Caco-2 (cell line): ENCODE measurements around the gene TNFRSF13B. TPM values are rescaled to one million over a fixed set of nuclear protein-coding genes. Genes with fewer than 3 reads are reported as not detected.
"Not testable (repeated sequence)": the region's sequence is repeated elsewhere in the genome, so short reads cannot be mapped to it uniquely, and the experiment has no call there.

Source experiments
- BruUV-seq: library from RNA; stranded (reverse); fragments of 400-500 nt; replicated peaks from 2 replicates; lab custom pipeline; 2021; lab: Mats Ljungman, UMichigan
- CTCF ChIA-PET: fragments of 300-600 bp; sonication (Branson Sonifier 250); formaldehyde crosslinking; loops from one replicate; lab custom pipeline; 2022; ENCODE audit warnings: antibody characterized with exemption; lab: Charles Lee
- POLR2A ChIA-PET: fragments of 300-600 bp; sonication (Branson Sonifier 250); formaldehyde crosslinking; loops from one replicate; lab custom pipeline; 2022; ENCODE audit warnings: antibody characterized with exemption; lab: Charles Lee
- DNase-seq, 2 experiments: peaks; one replicate each; pipeline versions ENCODE4 v3.0.0 to v3.0.0-alpha.2; 2020 to 2022
- H3K27me3 ChIP-seq: replicated peaks from 2 replicates; pipeline ENCODE4 v1.6.0; 2011; ENCODE audit warnings: low read length; ENCODE audit not compliant: control insufficient read depth, insufficient read depth
- H3K36me3 ChIP-seq: 2 replicates; pipeline ENCODE4 v1.5.1; 2011; ENCODE audit warnings: low read length; ENCODE audit not compliant: control insufficient read depth, insufficient read depth
- H3K4me1 ChIP-seq: fragments of 250-450 bp; sonication (Bioruptor Pico); 2 replicates; pipeline ENCODE4 v1.5.1; 2020; ENCODE audit warnings: mild to moderate bottlenecking
- H3K4me3 ChIP-seq: 2 replicates; pipeline ENCODE4 v1.5.1; 2011; ENCODE audit warnings: low read depth, mild to moderate bottlenecking, control low read depth, low read length
- H3K9me3 ChIP-seq: fragments of 250-450 bp; sonication (Bioruptor Pico); 2 replicates; pipeline ENCODE4 v1.5.1; 2020; ENCODE audit warnings: mild to moderate bottlenecking, moderate library complexity
- H3K27ac Mint-ChIP-seq: one replicate; pipeline ENCODE4 v1.8.0; 2022; ENCODE audit warnings: mixed read lengths; ENCODE audit not compliant: unreplicated experiment
- H3K27me3 Mint-ChIP-seq: one replicate; pipeline ENCODE4 v1.8.0; 2022; ENCODE audit warnings: mixed read lengths; ENCODE audit not compliant: insufficient read depth, unreplicated experiment
- H3K36me3 Mint-ChIP-seq: one replicate; pipeline ENCODE4 v1.8.0; 2022; ENCODE audit warnings: mild to moderate bottlenecking, mixed read lengths; ENCODE audit not compliant: insufficient read depth, unreplicated experiment
- H3K4me1 Mint-ChIP-seq: one replicate; pipeline ENCODE4 v1.8.0; 2022; ENCODE audit warnings: low read depth, mixed read lengths; ENCODE audit not compliant: unreplicated experiment
- H3K4me3 Mint-ChIP-seq: one replicate; pipeline ENCODE4 v1.8.0; 2022; ENCODE audit warnings: mild to moderate bottlenecking, moderate library complexity, mixed read lengths; ENCODE audit not compliant: unreplicated experiment
- H3K9me3 Mint-ChIP-seq: one replicate; pipeline ENCODE4 v1.8.0; 2022; ENCODE audit warnings: mixed read lengths; ENCODE audit not compliant: unreplicated experiment
- intact Hi-C: fragments of 100-400 bp; cut with micrococcal nuclease; formaldehyde crosslinking; loops from one replicate; pipeline ENCODE4 v1.10.0; 2022; ENCODE audit not compliant: unreplicated experiment
- total RNA-seq: library from RNA; stranded (reverse); gene quantifications from 2 replicates; pipeline ENCODE4 v1.2.3, GENCODE V29; 2022
- TF ChIP-seq, protein P1 (sequence below), 2 experiments: fragments of 200-600 bp in 1 of 2; IDR thresholded peaks; 1 replicate in 1 of 2; 2 replicates in 1 of 2; pipeline versions ENCODE4 v1.5.1 to v1.8.0; 2011 to 2022; ENCODE audit warnings: antibody characterized with exemption in 1 of 2, control low read depth in 1 of 2, inconsistent platforms in 1 of 2, low read depth in 1 of 2, low read length in 1 of 2, mild to moderate bottlenecking in 1 of 2, moderate library complexity in 1 of 2; ENCODE audit not compliant: insufficient read depth in 1 of 2, severe bottlenecking in 1 of 2, unreplicated experiment in 1 of 2

TNFRSF13B gene
- total RNA-seq, 1 experiment from 2014 or later, result not detected

DNA sequence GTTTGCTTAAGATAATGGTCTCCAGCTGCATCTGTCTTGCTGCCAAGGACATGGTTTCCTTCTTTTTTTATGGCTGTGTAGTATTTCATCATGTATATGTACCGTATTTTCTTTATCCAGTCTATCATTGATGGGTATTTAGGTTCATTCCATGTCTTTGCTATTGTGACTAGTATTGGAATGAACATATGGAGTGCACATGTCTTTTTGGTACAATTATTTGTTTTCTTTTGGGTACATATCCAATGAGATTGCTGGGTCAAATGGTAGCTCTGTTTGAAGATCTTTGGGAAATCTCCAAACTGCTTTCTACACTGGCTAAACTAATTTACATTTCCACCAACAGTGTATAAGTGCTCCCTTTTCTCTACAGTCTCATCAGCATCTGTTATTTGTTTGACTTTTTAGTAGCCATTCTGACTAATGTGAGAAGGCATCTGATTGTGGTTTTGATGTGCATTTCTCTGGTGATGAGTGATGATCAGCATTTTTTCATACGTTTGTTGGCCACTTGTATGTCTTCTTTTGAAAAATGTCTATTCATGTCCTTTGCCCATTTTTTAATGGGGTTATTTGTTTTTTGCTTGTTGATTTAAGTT is 66.2 kb downstream of the TNFRSF13B start:
- no peaks in the 10 kb centered on the region for H3K9me3 ChIP-seq
- Mint-ChIP-seq H3K9me3 (no peaks in the 10 kb centered on the region), H3K36me3 (no peaks in the 10 kb centered on the region), H3K27me3 (peaks cover 20% of the 10 kb centered on the region), H3K27ac (no peak overlapping the region), H3K4me3 (no peak overlapping the region), H3K4me1 (no peaks in the 10 kb centered on the region)
- no peaks in the 10 kb centered on the region for H3K27me3 ChIP-seq
- no TSS peak for BruUV-seq
- no peak overlapping the region for H3K4me3 ChIP-seq
- H3K4me1 ChIP-seq, result no peaks in the 10 kb centered on the region
- POLR2A ChIA-PET, result no interaction called here
- no peak for DNase-seq
- CTCF ChIA-PET, result no interaction called here
- intact Hi-C loops, result loop anchor here (1.0 kb wide), 1 partner anchor 13 kb away; no protein-coding TSS in a partner anchor
- H3K36me3 ChIP-seq, result no peaks in the 10 kb centered on the region
- TF ChIP-seq, protein P1, sequence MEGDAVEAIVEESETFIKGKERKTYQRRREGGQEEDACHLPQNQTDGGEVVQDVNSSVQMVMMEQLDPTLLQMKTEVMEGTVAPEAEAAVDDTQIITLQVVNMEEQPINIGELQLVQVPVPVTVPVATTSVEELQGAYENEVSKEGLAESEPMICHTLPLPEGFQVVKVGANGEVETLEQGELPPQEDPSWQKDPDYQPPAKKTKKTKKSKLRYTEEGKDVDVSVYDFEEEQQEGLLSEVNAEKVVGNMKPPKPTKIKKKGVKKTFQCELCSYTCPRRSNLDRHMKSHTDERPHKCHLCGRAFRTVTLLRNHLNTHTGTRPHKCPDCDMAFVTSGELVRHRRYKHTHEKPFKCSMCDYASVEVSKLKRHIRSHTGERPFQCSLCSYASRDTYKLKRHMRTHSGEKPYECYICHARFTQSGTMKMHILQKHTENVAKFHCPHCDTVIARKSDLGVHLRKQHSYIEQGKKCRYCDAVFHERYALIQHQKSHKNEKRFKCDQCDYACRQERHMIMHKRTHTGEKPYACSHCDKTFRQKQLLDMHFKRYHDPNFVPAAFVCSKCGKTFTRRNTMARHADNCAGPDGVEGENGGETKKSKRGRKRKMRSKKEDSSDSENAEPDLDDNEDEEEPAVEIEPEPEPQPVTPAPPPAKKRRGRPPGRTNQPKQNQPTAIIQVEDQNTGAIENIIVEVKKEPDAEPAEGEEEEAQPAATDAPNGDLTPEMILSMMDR (IDR thresholded peaks at IDR 0.05; ENCODE audit: insufficient read depth in 1 of 2, low read depth in 1 of 2, low read length in 1 of 2, severe bottlenecking in 1 of 2, unreplicated experiment in 1 of 2), result no peak

DNA sequence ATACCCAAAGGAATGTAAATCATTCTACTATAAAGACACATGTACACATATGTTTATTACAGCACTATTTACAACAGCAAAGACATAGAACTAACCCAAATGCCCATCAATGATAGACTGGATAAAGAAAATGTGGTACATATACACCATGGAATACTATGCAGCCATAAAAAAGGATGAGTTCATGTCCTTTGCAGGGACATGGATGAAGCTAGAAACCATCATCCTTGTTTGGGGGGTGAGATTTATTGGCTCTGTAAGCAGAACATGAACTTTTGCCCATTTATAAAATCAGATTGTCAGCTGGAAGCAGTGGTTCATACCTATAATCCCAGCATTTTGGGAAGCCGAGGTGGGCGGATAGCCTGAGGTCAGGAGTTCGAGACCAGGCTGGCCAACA is 68.8 kb downstream of the TNFRSF13B start:
- H3K27me3 ChIP-seq, H3K9me3 Mint-ChIP-seq, H3K27ac Mint-ChIP-seq, POLR2A ChIA-PET, CTCF ChIA-PET, DNase-seq, BruUV-seq, intact Hi-C loops, H3K4me3 Mint-ChIP-seq, H3K4me1 Mint-ChIP-seq, H3K4me1 ChIP-seq, H3K9me3 ChIP-seq, H3K36me3 ChIP-seq, H3K36me3 Mint-ChIP-seq, H3K4me3 ChIP-seq: not testable (repeated sequence)
- peaks cover 24% of the 10 kb centered on the region for H3K27me3 Mint-ChIP-seq

DNA sequence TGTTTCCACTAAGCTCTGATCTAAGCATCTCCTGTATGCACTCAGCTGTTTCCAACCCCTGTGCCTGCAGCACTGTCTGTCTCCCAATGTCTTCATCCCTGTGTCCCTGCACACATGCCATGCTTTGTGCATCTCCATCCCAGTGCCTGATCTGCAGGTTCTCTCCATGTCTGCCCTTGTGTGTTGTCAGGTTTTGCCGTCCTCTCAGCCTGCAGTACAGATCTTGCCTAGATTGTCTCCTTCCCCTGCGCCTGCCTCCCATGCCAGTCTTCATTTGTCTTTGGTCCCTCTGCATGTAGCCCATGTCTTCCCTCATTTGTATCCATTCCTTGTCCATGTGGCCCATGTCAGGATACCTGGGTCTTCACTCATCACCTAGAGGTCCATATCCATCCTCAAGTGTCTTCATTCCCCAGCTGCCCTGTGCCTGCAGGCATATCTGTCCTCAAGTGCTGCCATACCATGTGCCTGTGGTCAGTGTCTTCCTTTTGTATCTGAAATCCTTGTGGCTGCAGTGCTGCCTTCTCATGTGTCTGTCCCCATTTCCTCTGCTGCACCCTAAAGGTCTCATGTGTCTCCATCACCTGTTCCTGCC is 71.5 kb downstream of the TNFRSF13B start:
- H3K4me3 ChIP-seq, result no peak overlapping the region
- ChIA-PET POLR2A (no interaction called here), CTCF (no interaction called here)
- no peaks in the 10 kb centered on the region for H3K9me3 ChIP-seq
- Mint-ChIP-seq H3K27ac (no peak overlapping the region), H3K36me3 (no peaks in the 10 kb centered on the region), H3K4me1 (no peaks in the 10 kb centered on the region), H3K4me3 (no peak overlapping the region), H3K9me3 (no peaks in the 10 kb centered on the region), H3K27me3 (peaks cover 22% of the 10 kb centered on the region)
- TF ChIP-seq, protein P1 (IDR thresholded peaks at IDR 0.05; ENCODE audit: insufficient read depth in 1 of 2, low read depth in 1 of 2, low read length in 1 of 2, severe bottlenecking in 1 of 2, unreplicated experiment in 1 of 2), result no peak
- H3K36me3 ChIP-seq, result no peaks in the 10 kb centered on the region
- DNase-seq, result no peak
- no TSS peak for BruUV-seq
- intact Hi-C loops, result no loop called here
- H3K4me1 ChIP-seq, result no peaks in the 10 kb centered on the region
- H3K27me3 ChIP-seq, result no peaks in the 10 kb centered on the region

DNA sequence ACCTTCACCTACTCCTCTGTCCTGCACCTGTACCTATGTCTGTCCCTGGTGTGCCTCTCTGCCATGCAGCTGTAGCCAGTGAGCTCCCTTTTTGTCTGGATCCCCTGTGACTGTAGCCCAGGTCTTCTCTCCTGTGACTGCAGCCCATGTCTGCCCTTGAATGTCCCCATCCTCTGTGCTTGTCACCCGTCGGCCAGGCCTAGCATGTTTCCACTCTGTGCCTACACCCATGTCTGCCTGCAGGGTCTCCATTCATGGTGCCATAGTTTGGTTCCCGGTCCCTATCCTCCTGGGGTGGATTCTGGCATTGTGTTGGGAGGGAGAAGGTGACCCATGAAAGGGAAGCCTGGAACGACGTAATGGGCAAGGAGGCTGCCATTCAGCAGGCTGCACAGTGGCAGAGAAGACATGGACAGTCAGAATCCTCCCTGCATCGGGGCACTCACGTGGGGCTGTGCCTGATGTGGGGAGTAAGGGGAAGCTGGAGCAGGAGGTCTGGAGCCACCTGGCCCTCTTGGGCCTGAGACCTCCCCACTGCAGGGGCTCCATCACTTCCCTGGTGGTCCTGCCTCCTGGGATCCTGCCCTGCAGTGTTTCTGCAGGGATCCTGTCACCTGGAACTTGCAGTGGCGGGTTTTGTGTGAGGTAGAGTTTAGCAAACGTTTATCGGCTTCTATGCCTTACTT is 74.6 kb downstream of the TNFRSF13B start:
- H3K9me3 ChIP-seq, H3K4me3 Mint-ChIP-seq, H3K36me3 ChIP-seq, H3K4me1 ChIP-seq, CTCF ChIA-PET, BruUV-seq, DNase-seq, H3K4me1 Mint-ChIP-seq, H3K36me3 Mint-ChIP-seq, intact Hi-C loops, POLR2A ChIA-PET, H3K27ac Mint-ChIP-seq, H3K27me3 ChIP-seq, H3K4me3 ChIP-seq, H3K9me3 Mint-ChIP-seq: not testable (repeated sequence)
- peaks cover 21% of the 10 kb centered on the region for H3K27me3 Mint-ChIP-seq

DNA sequence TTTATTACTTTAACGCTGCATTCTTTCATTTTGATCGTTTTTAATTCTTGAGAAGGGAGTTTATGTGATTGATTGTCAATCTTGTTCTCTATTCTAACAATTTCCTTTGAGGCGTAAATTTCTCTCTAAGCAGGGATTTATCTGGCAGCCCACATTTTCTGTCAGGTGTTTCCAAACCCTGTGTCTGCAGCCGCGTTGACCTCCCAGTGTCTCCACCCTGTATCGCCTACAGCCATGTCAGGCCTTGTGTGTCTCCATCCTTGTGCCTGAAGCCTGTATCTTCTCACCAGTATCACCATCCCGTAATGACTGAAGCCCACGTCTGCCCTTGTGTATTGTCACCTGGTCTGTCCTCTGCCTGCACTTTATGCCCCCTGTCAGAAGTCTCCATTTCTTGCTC is 75.7 kb downstream of the TNFRSF13B start:
- H3K36me3 Mint-ChIP-seq, H3K36me3 ChIP-seq, H3K27ac Mint-ChIP-seq, H3K27me3 ChIP-seq, BruUV-seq, DNase-seq, H3K9me3 Mint-ChIP-seq, H3K4me3 ChIP-seq, H3K4me1 Mint-ChIP-seq, H3K9me3 ChIP-seq, intact Hi-C loops, H3K4me1 ChIP-seq, H3K4me3 Mint-ChIP-seq: not testable (repeated sequence)
- H3K27me3 Mint-ChIP-seq, result peaks cover 16% of the 10 kb centered on the region
- ChIA-PET CTCF (interaction anchor here (0.7 kb wide), 1 partner anchor 170 kb away, joined by 3 read pairs; no protein-coding TSS in a partner anchor), POLR2A (interaction anchor here (0.6 to 0.7 kb wide), 2 partner anchors 261 to 556 kb away, joined by 4 read pairs; no protein-coding TSS in a partner anchor)
